GM21529 (cell line): Measurements from ENCODE around the gene MMP2.

Experiments
- ATAC-seq: cut with Tn5 transposase; IDR thresholded peaks from one replicate; pipeline ENCODE4 v1.9.1; 2021; ENCODE audit not compliant: unreplicated experiment

Gene MMP2

GRCh38 chr16:55510185-55510805 is 31.3 kb downstream of the MMP2 start:
- no peak for ATAC-seq

- no peak for ATAC-seq
Measured at GRCh38 chr16:55512941-55513340, 33.9 kb downstream of the MMP2 start.

DNA sequence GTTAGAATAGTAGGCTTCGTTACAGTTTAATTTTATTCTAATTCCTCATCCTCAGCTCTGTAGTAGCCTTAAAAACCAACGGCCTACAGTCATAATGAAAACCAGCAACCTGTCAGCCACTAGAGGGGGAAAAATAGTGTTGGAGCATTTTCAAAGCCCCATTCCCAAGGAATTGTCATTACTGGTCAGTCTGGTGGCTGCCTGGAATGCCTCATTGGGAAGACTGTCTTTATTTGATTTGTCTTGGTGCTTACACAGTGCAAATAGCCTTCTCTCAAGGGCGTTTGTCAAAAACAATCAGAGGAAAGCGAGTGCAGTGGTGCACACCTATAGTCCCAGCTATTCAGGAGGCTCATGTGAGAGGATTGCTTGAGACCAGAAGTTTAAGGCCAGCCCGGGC is 34.6 kb downstream of the MMP2 start:
- ATAC-seq: no peak

- no peak for ATAC-seq
Measured at GRCh38 chr16:55515111-55515510, 36.1 kb downstream of the MMP2 start.

DNA sequence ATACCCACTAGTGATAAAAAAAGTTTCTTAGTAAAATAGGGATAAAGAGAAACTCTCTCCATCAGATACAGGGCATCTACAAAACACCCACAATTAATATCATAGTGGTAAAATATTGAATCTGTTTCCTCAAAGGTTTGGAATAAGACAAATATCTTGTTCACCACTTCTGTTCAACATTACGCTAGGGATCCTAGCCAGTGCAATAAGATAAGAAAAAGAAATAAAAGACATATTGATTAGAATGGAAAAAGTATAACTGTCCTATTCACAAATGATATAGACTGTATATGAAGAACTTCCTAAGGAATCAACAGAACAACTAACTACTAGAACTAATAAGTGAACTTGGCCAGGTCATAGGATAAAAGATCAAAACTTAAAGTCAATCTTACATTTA is 42.8 kb downstream of the MMP2 start:
- ATAC-seq: no peak

GRCh38 chr16:55526441-55526840 is 47.4 kb downstream of the MMP2 start:
- ATAC-seq: no peak

DNA sequence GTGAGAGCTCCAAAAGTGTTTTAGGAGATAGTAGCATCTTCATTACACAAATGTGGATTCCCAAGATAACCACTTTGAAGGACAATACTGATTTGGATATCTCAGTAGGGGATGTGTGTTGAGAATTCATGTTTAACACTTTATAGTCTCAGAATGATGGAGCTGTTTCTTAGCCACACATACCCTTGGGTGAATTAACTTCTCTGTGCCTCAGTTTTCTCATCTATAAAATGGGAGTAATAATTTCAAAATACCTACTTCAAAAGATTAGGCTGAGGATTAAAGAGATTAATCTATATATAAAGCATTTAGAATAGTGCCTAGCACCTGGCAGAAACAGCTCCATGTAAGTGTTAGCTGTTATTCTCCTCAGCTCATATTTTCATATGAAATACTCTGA is 48.9 kb downstream of the MMP2 start:
- no peak for ATAC-seq

DNA sequence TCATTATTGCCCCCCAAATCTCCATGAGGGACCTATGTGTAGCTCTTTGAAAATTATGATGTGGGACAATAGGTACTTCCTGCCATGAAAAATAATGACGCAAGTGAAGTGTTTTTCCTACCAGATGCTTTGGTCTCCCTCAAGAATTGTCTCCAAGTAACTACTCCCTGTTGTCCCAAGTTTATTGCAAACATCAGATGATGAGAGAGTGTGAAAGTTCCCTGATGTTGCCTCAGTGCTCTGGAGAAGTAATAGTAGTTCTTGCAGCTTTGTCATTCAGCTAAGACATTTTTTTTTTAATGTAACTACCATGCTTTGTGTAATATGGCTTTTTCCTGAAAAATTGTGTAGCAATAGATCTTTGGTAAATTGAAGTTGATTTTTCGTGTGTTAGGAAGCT is 50.0 kb downstream of the MMP2 start:
- no peak for ATAC-seq

GRCh38 chr16:55530316-55530856 is 51.4 kb downstream of the MMP2 start:
- ATAC-seq: no peak

GRCh38 chr16:55532227-55532626 is 53.2 kb downstream of the MMP2 start:
- ATAC-seq: no peak

GRCh38 chr16:55534756-55535155 is 55.8 kb downstream of the MMP2 start:
- ATAC-seq: no peak

- ATAC-seq: no peak
Measured at GRCh38 chr16:55539049-55539448, 60.1 kb downstream of the MMP2 start.

GRCh38 chr16:55539488-55539887 is 60.5 kb downstream of the MMP2 start:
- ATAC-seq: no peak

- ATAC-seq: no peak
Measured at GRCh38 chr16:55540221-55540620, 61.2 kb downstream of the MMP2 start.

DNA sequence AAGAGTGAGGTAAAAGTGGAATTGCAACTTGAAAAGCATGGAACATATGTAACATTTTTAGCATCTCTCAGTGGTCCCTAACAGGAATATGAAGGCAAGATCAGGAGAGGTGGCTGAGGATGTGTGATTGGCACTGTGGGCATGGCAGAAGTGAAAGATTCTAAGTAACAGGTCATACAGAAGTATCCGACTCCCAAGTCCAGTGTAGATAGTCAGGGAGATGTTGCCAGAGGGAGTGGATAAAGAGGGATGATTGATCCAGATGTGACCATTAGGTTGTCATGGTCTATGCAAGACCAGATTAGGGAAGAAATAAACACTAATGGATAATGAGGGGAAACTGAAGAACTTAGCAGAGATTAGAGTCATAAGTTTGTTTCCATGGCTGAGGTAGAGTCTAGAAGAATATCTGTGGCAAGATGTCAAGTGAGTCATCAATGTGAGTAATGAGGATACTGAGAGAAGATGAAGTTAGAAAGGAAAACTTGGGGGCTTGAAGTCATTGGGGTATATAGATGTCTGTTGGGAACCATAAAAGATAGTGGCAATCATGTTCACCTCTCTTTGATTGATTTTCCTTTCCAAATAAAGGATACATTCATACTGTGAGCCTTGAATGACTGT is 63.6 kb downstream of the MMP2 start:
- ATAC-seq: no peak

DNA sequence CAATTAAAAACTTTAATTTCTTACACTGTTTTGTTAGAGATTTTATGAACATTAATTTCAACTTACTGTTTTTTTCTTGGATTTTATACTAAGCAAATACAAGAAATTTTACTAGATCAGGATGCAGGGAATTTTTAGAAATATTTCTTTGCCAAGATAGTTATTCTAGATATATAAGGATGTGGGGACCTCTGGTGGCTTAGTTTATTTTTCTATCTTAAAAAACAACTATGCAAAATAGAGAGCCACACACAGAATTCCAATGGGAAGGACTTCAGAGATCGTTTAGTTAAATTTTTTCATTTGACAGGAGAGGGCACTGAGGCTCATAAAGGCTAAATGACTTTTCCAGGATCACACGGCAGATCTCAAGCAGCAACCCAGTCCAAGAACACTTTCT is 64.5 kb downstream of the MMP2 start:
- ATAC-seq: no peak

GRCh38 chr16:55552621-55553020 is 73.6 kb downstream of the MMP2 start:
- ATAC-seq: no peak

GRCh38 chr16:55555436-55555835 is 76.4 kb downstream of the MMP2 start:
- ATAC-seq: no peak
